Natural killer cell (primary cell): ENCODE results near the gene METTL16. TPM values are rescaled to one million over a fixed set of nuclear protein-coding genes. Genes with fewer than 3 reads are reported as not detected.

Experiments used
- ATAC-seq, 3 donors: fragments of 150-1000 bp in 2 of 3; fragments of 200-7000 bp in 1 of 3; cut with Tn5 transposase; 1 replicate in 1 of 3; 2 replicates in 2 of 3; pipeline ENCODE4 v1.10.0; 2021; ENCODE audit warnings: mild to moderate bottlenecking in 2 of 3, moderate library complexity in 2 of 3
- DNase-seq, 2 donors: peaks; one replicate each; pipeline versions ENCODE4 v3.0.0 to v3.0.0-alpha.2; 2013 to 2021; ENCODE audit warnings: mixed read lengths in 1 of 2
- H3K27ac ChIP-seq: one replicate; pipeline ENCODE4 v1.5.1; 2013; ENCODE audit warnings: mild to moderate bottlenecking, low read length
- H3K27me3 ChIP-seq: one replicate; pipeline ENCODE4 v1.6.1; 2013; ENCODE audit warnings: low read length; ENCODE audit not compliant: control insufficient read depth, insufficient read depth
- H3K36me3 ChIP-seq: one replicate; pipeline ENCODE4 v1.6.1; 2013; ENCODE audit warnings: low read length; ENCODE audit not compliant: control insufficient read depth, insufficient read depth
- H3K4me1 ChIP-seq: one replicate; pipeline ENCODE4 v1.6.1; 2013; ENCODE audit warnings: low read length; ENCODE audit not compliant: control insufficient read depth, insufficient read depth
- H3K4me3 ChIP-seq: one replicate; pipeline ENCODE4 v1.5.1; 2013; ENCODE audit warnings: low read length
- H3K9me3 ChIP-seq: one replicate; pipeline ENCODE4 v1.6.1; 2013; ENCODE audit warnings: low read length; ENCODE audit not compliant: control insufficient read depth, insufficient read depth
- H3K27ac Mint-ChIP-seq, 2 donors: one replicate each; pipeline ENCODE4 v1.8.0; 2022; ENCODE audit warnings: mild to moderate bottlenecking in 2 of 2, mixed read lengths in 2 of 2, moderate library complexity in 1 of 2
- H3K27me3 Mint-ChIP-seq, 2 donors: one replicate each; pipeline ENCODE4 v1.8.0; 2022; ENCODE audit warnings: low read depth in 2 of 2, mixed read lengths in 2 of 2
- H3K36me3 Mint-ChIP-seq: one replicate; pipeline ENCODE4 v1.8.0; 2022; ENCODE audit warnings: mixed read lengths
- H3K4me1 Mint-ChIP-seq, 2 donors: one replicate each; pipeline ENCODE4 v1.8.0; 2022; ENCODE audit warnings: mixed read lengths in 2 of 2
- H3K4me3 Mint-ChIP-seq: one replicate; pipeline ENCODE4 v1.8.0; 2022; ENCODE audit warnings: mild to moderate bottlenecking, moderate library complexity, mixed read lengths
- H3K9me3 Mint-ChIP-seq, 2 donors: one replicate each; pipeline ENCODE4 v1.8.0; 2022; ENCODE audit warnings: mixed read lengths in 2 of 2
- WGBS: methylation state at CpG from one replicate; pipeline ENCODE4 v1.1.7; 2013; ENCODE audit warnings: missing lambda C conversion rate; ENCODE audit not compliant: insufficient coverage; 5-methylcytosine and 5-hydroxymethylcytosine counted together
- intact Hi-C: fragments of 100-400 bp; cut with micrococcal nuclease; formaldehyde crosslinking; loops from one replicate; pipeline ENCODE4 v1.14.2; 2022
- total RNA-seq, 4 donors: library from RNA; stranded (reverse); fragments of 120-200 nt in 1 of 4; gene quantifications; one replicate each; pipeline versions ENCODE4 v1.2.3 to v1.2.4, GENCODE V29; 2013 to 2022
- TF ChIP-seq, protein P1 (sequence below): fragments of 200-600 bp; IDR thresholded peaks from one replicate; pipeline ENCODE4 v1.8.0; 2022; ENCODE audit warnings: antibody characterized with exemption

The METTL16 gene
- total RNA-seq, 3 donors from 2014 or later (not counting 1 experiment from before 2014, with no cell fraction given): 27.9 to 36.9 (median 32.0) TPM

DNA sequence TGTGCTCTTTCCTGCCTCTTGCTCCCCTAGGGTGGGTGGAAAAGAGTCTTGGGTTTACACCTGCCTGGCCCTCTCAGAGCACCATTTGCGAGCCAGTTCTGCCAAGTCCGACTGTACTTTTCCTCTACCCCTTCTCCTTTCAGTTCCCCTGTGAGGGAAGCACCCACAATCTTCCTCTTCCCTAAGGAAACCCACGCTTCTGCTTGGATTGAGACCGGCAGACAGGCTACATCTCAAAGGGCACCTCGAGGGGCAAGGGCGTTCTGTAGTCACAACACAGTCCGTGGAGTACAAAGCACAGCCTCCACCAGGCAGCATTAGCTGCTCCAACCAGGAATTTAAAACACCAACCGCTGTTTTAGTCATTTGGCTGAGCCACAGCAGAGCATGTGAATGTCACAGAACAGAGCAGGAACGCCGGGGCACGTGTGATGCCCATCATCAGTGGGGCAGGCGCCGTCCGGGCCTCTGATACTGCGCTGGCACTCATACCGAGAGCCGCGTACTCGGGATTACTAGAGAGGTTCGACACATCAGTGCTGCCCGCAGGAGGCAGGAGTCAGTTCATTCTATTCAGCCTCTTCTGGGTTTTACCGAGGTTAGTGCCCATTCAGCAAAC is 97.1 kb downstream of the METTL16 start:
- Histone ChIP-seq H3K27ac (no peak overlapping the region), H3K4me3 (no peak overlapping the region), H3K4me1 (no peaks in the 10 kb centered on the region), H3K27me3 (no peaks in the 10 kb centered on the region), H3K9me3 (no peaks in the 10 kb centered on the region), H3K36me3 (peaks cover 14% of the 10 kb centered on the region)
- no peaks in the 10 kb centered on the region for H3K4me1 Mint-ChIP-seq
- DNase-seq: no peak
- WGBS: 96% methylated on average over 22 of the region's 22 CpGs
- H3K9me3 Mint-ChIP-seq: no peaks in the 10 kb centered on the region
- no peaks in the 10 kb centered on the region for H3K27me3 Mint-ChIP-seq
- no peak overlapping the region for H3K27ac Mint-ChIP-seq
- H3K36me3 Mint-ChIP-seq: no peaks in the 10 kb centered on the region
- ATAC-seq: no peak
- TF ChIP-seq, protein P1, sequence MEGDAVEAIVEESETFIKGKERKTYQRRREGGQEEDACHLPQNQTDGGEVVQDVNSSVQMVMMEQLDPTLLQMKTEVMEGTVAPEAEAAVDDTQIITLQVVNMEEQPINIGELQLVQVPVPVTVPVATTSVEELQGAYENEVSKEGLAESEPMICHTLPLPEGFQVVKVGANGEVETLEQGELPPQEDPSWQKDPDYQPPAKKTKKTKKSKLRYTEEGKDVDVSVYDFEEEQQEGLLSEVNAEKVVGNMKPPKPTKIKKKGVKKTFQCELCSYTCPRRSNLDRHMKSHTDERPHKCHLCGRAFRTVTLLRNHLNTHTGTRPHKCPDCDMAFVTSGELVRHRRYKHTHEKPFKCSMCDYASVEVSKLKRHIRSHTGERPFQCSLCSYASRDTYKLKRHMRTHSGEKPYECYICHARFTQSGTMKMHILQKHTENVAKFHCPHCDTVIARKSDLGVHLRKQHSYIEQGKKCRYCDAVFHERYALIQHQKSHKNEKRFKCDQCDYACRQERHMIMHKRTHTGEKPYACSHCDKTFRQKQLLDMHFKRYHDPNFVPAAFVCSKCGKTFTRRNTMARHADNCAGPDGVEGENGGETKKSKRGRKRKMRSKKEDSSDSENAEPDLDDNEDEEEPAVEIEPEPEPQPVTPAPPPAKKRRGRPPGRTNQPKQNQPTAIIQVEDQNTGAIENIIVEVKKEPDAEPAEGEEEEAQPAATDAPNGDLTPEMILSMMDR: no peak
- intact Hi-C loops: no loop called here
- H3K4me3 Mint-ChIP-seq: no peak overlapping the region

DNA sequence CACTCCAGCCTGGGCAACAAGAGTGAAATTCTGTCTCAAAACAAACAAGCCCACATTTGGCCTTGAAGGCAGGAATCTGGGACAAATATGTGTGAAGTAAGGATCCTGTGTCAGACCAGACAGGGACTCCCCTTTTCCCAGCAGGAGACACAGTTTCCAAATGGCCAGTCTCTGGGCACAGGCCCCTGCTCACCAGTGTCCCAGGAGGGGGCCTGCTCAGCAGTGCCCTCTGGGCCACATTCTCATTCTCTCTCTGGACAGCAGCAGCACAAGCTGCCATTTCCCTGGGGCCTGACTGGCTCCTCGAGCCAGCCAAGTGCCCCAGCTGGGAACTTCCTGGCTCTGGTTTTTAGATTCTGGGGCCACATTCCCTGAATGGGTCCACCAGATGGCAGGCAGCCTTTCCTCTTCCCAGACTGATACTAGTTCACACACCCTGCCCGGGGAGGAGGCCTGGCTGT is 99.1 kb downstream of the METTL16 start:
- Histone ChIP-seq H3K4me3 (no peak overlapping the region), H3K9me3 (no peaks in the 10 kb centered on the region), H3K27me3 (no peaks in the 10 kb centered on the region), H3K27ac (no peak overlapping the region), H3K4me1 (no peaks in the 10 kb centered on the region), H3K36me3 (peaks cover 4% of the 10 kb centered on the region)
- Mint-ChIP-seq H3K4me3 (no peak overlapping the region), H3K27ac (no peak overlapping the region), H3K9me3 (no peaks in the 10 kb centered on the region), H3K27me3 (no peaks in the 10 kb centered on the region), H3K36me3 (no peaks in the 10 kb centered on the region), H3K4me1 (no peaks in the 10 kb centered on the region)
- intact Hi-C loops: no loop called here
- DNase-seq (no peak), ATAC-seq (no peak)
- TF ChIP-seq, protein P1: no peak
- WGBS: 93% methylated on average over 1 of the region's 2 CpGs

DNA sequence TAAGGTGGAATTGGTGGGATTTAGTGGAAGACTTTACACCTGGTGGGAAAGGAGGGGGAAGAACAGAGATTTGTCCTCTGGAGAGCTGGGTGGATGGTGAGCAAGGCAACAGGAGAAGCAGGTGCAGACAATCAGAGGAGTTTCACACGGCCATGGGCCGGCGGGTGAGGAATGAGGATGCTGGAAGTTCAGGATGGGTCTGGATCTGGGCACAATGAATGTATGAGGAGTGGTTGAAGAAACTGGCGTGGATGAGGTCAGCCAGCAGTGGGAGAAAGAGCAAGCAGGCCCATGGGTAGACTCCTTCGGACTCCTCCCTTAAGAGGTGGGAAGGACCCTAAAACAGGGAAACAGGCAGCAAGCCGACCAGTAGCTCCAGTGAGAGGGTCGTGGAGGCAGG is 100.7 kb downstream of the METTL16 start:
- no peak overlapping the region for H3K4me3 ChIP-seq
- ATAC-seq (no peak), DNase-seq (no peak)
- Mint-ChIP-seq H3K4me3 (no peak overlapping the region), H3K27me3 (no peaks in the 10 kb centered on the region), H3K27ac (peak overlapping the region in 1 of 2 donors; percentile 57), H3K36me3 (no peaks in the 10 kb centered on the region), H3K9me3 (no peaks in the 10 kb centered on the region), H3K4me1 (peaks cover 0 to 4% of the 10 kb centered on the region in 2 donors)
- no peaks in the 10 kb centered on the region for H3K27me3 ChIP-seq
- H3K27ac ChIP-seq: no peak overlapping the region
- WGBS: 97% methylated on average over 7 of the region's 7 CpGs
- H3K36me3 ChIP-seq: peaks cover 4% of the 10 kb centered on the region
- TF ChIP-seq, protein P1: no peak
- intact Hi-C loops: no loop called here
- H3K9me3 ChIP-seq: no peaks in the 10 kb centered on the region
- no peaks in the 10 kb centered on the region for H3K4me1 ChIP-seq
